ENCODE measurements around the gene TNS3. TPM values are rescaled to one million over a fixed set of nuclear protein-coding genes. Genes with fewer than 3 reads are reported as not detected.
"Not testable (repeated sequence)": the region's sequence is repeated elsewhere in the genome, so short reads cannot be mapped to it uniquely, and the experiment has no call there.

Gene TNS3
- total and polyA plus RNA-seq, 9 of the 15 experiments (the other 6 are each of a cell fraction or from before 2014, with no cell fraction given), result 0.20 TPM; not detected in 8

DNA sequence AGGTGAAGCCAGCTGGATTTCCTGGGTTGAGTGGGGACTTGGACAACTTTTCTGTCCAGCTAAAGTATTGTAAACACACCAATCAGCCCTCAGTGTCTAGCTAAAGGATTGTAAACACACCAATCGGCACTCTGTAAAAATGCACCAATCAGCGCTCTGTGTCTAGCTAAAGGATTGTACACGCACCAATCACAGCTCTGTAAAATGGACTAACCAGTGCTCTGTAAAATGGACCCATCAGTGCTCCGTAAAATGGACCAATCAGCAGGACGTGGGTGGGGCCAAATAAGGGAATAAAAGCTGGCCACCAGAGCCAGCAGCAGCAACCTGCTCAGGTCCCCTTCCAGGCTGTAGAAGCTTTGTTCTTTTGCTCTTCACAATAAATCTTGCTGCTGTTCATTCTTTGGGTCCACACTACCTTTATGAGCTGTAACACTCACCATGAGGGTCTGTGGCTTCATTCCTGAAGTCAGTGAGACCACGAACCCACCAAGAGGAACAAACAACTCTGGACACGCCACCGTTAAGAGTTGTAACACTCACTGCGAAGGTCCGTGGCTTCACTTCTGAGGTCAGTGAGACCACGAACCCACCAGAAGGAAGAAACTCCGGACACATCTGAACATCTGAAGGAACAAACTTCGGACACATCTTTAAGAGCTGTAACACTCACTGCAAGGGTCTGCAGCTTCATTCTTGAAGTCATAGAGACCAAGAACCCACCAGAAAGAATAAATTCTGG lies 21.8 kb upstream of the TNS3 start:
- TF ChIP-seq NFYB (IDR thresholded peaks at IDR 0.05; ENCODE audit: extremely low read depth, insufficient read length) (peak; percentile 60), FOS (IDR thresholded peaks at IDR 0.05; ENCODE audit: extremely low read depth, insufficient read length) (peak; percentile 20)
- H3K4me2 ChIP-seq (ENCODE audit: insufficient read depth, low read length); CTCF ChIA-PET (ENCODE audit: low intra/inter-chr PET ratio); H3K9me1 ChIP-seq (ENCODE audit: control insufficient read depth, insufficient read depth, low read length); H3K27ac ChIP-seq (ENCODE audit: extremely low read depth, low read depth, low read length); BruUV-seq (replicated peaks); H4K20me1 ChIP-seq (replicated peaks; ENCODE audit: control insufficient read depth, insufficient read depth, low read length); in situ Hi-C loops (cut with MboI); H3K4me1 ChIP-seq (replicated peaks in 1 of 2; ENCODE audit: control insufficient read depth in 2 of 2, insufficient read depth in 2 of 2, low read length in 2 of 2); H3K4me3 ChIP-seq; FAIRE-seq; H3K79me2 ChIP-seq (ENCODE audit: control insufficient read depth, insufficient read depth, low read length); H3K9me3 ChIP-seq (replicated peaks; ENCODE audit: control insufficient read depth, insufficient read depth, low read depth, low read length); intact Hi-C loops (cut with micrococcal nuclease); DNase-seq (ENCODE audit: extremely low read depth in 1 of 4, low spot score in 3 of 4); ATAC-seq; H2AFZ ChIP-seq (ENCODE audit: low read depth, low read length); H3K36me3 ChIP-seq (ENCODE audit: control insufficient read depth, insufficient read depth, low read length); H3K9ac ChIP-seq (ENCODE audit: insufficient read depth in 1 of 2, low read depth in 2 of 2, low read length in 2 of 2): not testable (repeated sequence)
- peaks cover 0 to 25% of the 10 kb centered on the region in 2 experiments; a peak in 2 of 5 replicates for H3K27me3 ChIP-seq (ENCODE audit: control insufficient read depth in 2 of 2, insufficient read depth in 2 of 2, low read length in 2 of 2)
- 4% methylated on average over 13 of the region's 13 CpGs for WGBS (ENCODE audit: insufficient coverage, low coverage, missing lambda C conversion rate)
- POLR2A ChIA-PET, result interaction anchor here (0.6 kb wide), 2 partner anchors 107 to 211 kb away, joined by 3 read pairs; no protein-coding TSS in a partner anchor

DNA sequence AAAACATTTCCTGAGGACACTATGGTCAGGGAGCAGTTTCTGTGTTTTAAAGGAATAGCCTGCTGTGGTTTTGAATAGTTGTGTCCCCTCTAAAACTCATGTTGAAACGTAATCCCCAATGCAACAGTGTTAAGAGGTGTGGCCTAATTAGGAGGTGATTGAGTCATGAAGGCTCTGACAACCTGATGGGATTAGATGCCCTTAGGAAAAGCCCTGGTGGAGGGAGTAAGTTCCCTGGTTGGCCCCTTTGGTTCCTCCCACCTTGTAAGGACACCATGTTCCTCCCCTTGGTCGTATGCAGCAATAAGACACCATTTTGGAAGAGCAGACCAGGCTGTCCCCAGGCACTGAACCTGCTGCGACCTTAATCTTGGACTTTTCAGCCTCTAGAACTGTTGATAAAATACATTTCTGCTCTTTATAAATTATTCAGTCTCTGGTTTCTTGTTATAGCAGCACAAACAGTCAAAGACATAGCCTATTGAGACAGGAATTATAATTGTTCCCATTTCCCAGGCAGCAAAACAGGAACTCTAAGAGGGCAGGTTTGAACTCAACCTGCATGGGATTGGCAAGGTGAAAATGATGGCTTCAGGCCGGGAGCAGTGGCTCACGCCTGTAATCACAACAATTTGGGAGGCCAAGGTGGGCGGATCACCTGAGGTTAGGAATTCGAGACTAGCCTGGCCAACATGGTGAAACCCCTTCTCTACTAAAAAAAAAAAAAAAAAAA lies 20.5 kb upstream of the TNS3 start:
- DNase-seq (ENCODE audit: extremely low read depth in 1 of 4, low spot score in 3 of 4) (no peak), ATAC-seq (no peak), FAIRE-seq (no peak)
- no peaks in the 10 kb centered on the region for H3K9me1 ChIP-seq (ENCODE audit: control insufficient read depth, insufficient read depth, low read length)
- no peak overlapping the region for H2AFZ ChIP-seq (ENCODE audit: low read depth, low read length)
- H3K4me2 ChIP-seq (ENCODE audit: insufficient read depth, low read length), result no peak overlapping the region
- H3K9ac ChIP-seq (ENCODE audit: insufficient read depth in 1 of 2, low read depth in 2 of 2, low read length in 2 of 2), result no peak overlapping the region
- H3K27me3 ChIP-seq (ENCODE audit: control insufficient read depth in 2 of 2, insufficient read depth in 2 of 2, low read length in 2 of 2), result peaks cover 2 to 23% of the 10 kb centered on the region in 2 experiments; a peak in 3 of 5 replicates
- no TSS peak for BruUV-seq (replicated peaks)
- H4K20me1 ChIP-seq (replicated peaks; ENCODE audit: control insufficient read depth, insufficient read depth, low read length), result no peaks in the 10 kb centered on the region
- H3K4me3 ChIP-seq, result no peak overlapping the region
- no peak overlapping the region for H3K27ac ChIP-seq (ENCODE audit: extremely low read depth, low read depth, low read length)
- no peaks in the 10 kb centered on the region for H3K79me2 ChIP-seq (ENCODE audit: control insufficient read depth, insufficient read depth, low read length)
- in situ Hi-C loops (cut with MboI) (no loop called here), intact Hi-C loops (cut with micrococcal nuclease) (no loop called here)
- no peaks in the 10 kb centered on the region for H3K9me3 ChIP-seq (replicated peaks; ENCODE audit: control insufficient read depth, insufficient read depth, low read depth, low read length)
- CTCF ChIA-PET (ENCODE audit: low intra/inter-chr PET ratio), result no interaction called here
- H3K36me3 ChIP-seq (ENCODE audit: control insufficient read depth, insufficient read depth, low read length), result no peaks in the 10 kb centered on the region
- no peaks in the 10 kb centered on the region for H3K4me1 ChIP-seq (replicated peaks in 1 of 2; ENCODE audit: control insufficient read depth in 2 of 2, insufficient read depth in 2 of 2, low read length in 2 of 2)
- POLR2A ChIA-PET, result no interaction called here
- 0% methylated on average over 7 of the region's 7 CpGs for WGBS (ENCODE audit: insufficient coverage, low coverage, missing lambda C conversion rate)
- no peak for TF ChIP-seq FOXJ2 (tag; IDR thresholded peaks at IDR 0.05)
- TF ChIP-seq ZNF217 (CRISPR knock-in tag; IDR thresholded peaks at IDR 0.05), result no peak
- TF ChIP-seq ZNF165 (CRISPR knock-in tag; IDR thresholded peaks at IDR 0.05; ENCODE audit: borderline replicate concordance), result no peak
- no peak for TF ChIP-seq ZNF12 (CRISPR knock-in tag; IDR thresholded peaks at IDR 0.05)
- no peak for TF ChIP-seq TCF7L2 (IDR thresholded peaks at IDR 0.05; ENCODE audit: low read depth, low read length)
- TF ChIP-seq CEBPB (tag; IDR thresholded peaks at IDR 0.05), result no peak
- no peak for TF ChIP-seq TARDBP (IDR thresholded peaks at IDR 0.05)
- TF ChIP-seq ZNF3 (CRISPR knock-in tag; IDR thresholded peaks at IDR 0.05), result no peak
- no peak for TF ChIP-seq ZNF436 (CRISPR knock-in tag; IDR thresholded peaks at IDR 0.05)
- TF ChIP-seq, protein P1, sequence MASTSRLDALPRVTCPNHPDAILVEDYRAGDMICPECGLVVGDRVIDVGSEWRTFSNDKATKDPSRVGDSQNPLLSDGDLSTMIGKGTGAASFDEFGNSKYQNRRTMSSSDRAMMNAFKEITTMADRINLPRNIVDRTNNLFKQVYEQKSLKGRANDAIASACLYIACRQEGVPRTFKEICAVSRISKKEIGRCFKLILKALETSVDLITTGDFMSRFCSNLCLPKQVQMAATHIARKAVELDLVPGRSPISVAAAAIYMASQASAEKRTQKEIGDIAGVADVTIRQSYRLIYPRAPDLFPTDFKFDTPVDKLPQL (IDR thresholded peaks at IDR 0.05; ENCODE audit: extremely low read depth, insufficient read length), result no peak
- no peak for TF ChIP-seq LARP7 (IDR thresholded peaks at IDR 0.05)
- TF ChIP-seq SRF (CRISPR knock-in tag; IDR thresholded peaks at IDR 0.05), result no peak
- no peak for TF ChIP-seq FOXA3 (CRISPR knock-in tag; conservative IDR thresholded peaks at IDR 0.05 in 1 of 2, IDR thresholded peaks at IDR 0.05 in 1 of 2)
